Adipose tissue (tissue), 3 donors: ENCODE results near the gene GPD1. TPM values are rescaled to one million over a fixed set of nuclear protein-coding genes. Genes with fewer than 3 reads are reported as not detected.
"Not testable (repeated sequence)": the region's sequence is repeated elsewhere in the genome, so short reads cannot be mapped to it uniquely, and the experiment has no call there.

Source experiments
- H3K27ac ChIP-seq: one replicate; pipeline ENCODE4 v1.5.1; 2013; ENCODE audit warnings: low read depth, low read length
- WGBS, 3 donors: extraction: QIAGEN DNeasy Blood & Tissue Kit; methylation state at CpG; one replicate each; pipeline ENCODE4 v1.1.7; 2013; 5-methylcytosine and 5-hydroxymethylcytosine counted together
- polyA plus RNA-seq, 3 donors: library from polyadenylated mRNA; stranded (reverse); fragments of 200-250 nt; gene quantifications; one replicate each; pipeline ENCODE4 v1.2.3, GENCODE V29; 2013
- donor health status: healthy with polysubstance abuse.
- donor health status: Bipolar disorder and iron deficiency.
- donor health status: healthy.

Gene GPD1
- polyA plus RNA-seq, 3 donors = 119 to 1,308 (median 222) TPM

DNA sequence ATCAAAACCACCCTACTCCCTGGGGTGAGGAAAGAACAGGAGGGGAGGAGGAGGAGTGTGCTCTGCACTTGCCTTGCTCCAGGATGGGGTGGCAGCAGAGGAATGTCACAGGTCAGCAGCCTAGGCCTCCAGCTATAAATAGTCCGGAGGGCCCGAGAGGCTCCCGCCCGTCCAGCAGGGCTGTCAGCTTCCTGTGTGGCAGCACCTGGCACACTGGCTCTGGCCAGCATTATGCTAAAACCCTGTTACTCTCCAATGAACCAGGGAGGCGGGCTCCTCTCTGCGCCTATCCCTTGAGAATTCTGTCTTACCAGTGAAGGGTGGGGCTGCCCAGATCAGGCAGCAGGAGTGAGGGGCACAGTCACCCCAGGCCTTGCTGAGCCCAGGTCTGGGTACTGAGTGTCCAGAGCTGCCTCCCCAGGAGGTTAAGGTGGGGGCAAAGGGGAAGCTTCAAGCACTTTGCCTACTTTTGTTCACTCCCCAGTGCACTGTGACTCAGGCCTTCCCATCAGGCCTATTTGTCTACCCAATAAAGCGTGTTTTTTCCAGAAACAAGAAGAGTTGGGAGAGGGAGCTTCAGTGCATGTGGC, 7.0 kb downstream of the GPD1 start:
- WGBS, 3 donors = 26 to 37% (median 33%) methylated on average over 7 of the region's 7 CpGs
- H3K27ac ChIP-seq = no peak overlapping the region

DNA sequence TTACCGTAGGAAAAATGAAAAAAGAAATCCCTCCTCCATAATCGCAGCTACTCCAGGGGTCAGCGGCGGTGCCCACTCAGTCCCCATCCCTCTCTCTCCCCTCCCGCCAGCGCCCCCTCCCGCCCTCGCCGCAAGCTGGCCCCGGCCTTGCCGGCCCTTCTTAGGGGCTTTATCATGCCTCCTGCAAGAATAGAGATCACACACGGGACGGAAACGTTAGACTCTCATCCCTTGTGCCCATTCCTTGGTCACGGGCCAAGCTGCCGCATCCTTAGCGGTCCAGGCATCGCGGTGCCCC, 7.5 kb downstream of the GPD1 start:
- no peak overlapping the region for H3K27ac ChIP-seq
- WGBS, 3 donors = 11 to 13% (median 11%) methylated on average over 17 to 19 of the region's 19 CpGs

DNA sequence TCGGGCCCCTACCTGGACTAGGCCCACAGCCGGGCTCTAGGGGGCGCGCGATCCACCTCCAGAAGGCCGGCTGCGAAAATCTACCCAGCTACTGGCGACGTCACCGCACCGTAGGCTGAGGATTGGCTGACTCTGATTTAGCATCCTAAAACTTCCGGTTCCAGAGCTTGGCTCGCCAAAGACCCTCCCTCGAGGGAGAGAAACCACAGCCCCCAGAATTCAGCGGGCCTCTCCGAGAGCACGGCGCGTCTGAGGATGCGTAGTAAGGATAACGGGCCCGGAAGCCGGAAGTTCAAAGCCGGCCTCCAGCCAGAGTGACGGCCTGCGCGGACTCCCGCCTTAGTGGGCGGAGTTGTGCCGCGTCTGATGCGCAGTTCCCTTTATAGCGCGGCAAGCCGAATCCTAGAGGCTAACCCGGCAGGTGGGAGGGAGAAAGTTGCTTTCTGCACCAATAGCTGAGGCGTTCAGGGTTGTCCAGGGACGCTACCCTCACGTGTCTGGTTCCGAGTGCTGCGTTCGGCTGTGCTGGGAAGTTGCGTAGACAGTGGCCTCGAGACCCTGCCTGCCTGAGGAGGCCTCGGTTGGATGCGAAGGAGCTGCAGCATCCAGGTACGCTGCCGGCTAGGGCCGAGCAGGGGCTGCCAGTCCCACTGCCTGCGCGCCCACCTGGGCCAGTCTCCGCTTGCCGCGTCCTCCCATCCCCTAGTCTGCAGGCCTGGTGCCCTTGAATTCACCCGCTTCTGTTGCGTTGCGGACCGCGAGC, 8.1 kb downstream of the GPD1 start, which contains the start of gene COX14:
Gene COX14, plus strand, starts transcription at position 544 of the 763 bp plus-strand sequence. CDS start 7,808 bp downstream, outside the sequence.
- WGBS, 3 donors = 0 to 1% (median 0%) methylated on average over 56 to 59 of the region's 59 CpGs
- peak within 1 kb of the TSS; percentile 97 for H3K27ac ChIP-seq

DNA sequence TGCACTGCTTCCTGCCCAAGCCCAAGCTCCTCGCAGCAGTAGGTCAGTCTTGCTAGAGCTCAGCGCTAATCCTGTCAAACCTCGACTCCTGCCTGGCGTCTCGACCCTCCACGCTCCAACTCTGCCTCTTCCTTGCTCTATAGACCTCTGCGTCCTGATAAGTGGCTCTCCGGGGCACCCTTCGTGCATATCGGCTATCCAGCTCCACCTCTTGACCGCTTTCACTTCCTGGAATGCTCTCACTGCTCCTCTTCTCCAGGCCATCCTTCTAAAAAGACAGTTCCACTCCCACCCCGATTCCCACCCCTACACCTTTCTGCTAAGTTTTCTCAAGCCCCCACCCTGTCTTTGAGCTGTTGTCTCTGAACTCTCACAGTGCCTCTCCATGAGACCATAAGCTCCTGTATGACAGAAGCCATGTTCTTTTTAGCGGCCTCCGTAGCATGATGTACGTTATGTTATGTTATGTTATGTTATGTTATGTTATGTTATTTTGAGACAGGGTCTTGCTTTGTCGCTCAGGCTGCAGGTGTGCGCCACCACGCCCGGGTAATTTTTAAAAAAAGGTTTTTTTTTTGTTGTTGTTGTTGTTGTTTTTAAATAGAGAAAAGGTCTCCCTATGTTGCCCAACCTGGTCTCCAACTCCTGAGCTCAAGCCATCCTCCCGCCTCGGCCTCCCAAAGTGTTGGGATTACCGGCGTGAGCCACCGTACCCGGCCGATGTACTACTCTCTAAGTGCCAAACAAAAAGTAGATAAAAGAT, 8.8 kb downstream of the GPD1 start:
- WGBS, 3 donors = 12 to 20% (median 15%) methylated on average over 26 of the region's 26 CpGs
- peak overlapping the region; percentile 97 for H3K27ac ChIP-seq

DNA sequence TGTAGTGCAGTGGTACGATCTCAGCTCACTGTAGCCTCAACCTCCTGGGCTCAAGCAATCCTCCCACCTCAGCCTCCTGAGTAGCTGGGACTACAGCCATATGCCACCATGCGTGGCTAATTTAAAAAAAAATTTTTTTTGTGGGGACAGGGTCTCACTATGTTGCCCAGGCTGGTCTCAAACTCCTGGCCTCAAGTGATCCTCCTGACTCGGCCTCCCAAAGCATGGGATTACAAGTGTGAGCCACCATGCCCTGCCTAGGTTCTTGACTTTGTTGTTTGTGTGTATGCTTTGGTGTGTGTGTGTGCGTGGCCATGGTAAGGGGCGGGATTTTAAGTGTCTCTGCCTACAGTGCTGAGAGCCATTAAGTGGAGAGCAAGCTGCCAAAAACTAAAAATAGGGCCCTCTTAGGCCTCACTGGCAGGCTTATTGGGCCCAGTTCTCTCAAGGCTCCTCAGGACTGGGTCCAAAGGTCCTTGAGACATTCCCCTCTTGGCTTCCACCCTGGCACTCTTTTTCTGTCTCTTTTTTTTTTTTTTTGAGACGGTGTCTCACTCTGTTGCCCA, 13.3 kb downstream of the GPD1 start:
- H3K27ac ChIP-seq = no peak overlapping the region
- 71 to 86% (median 80%) methylated on average over 6 of the region's 6 CpGs for WGBS, 3 donors

DNA sequence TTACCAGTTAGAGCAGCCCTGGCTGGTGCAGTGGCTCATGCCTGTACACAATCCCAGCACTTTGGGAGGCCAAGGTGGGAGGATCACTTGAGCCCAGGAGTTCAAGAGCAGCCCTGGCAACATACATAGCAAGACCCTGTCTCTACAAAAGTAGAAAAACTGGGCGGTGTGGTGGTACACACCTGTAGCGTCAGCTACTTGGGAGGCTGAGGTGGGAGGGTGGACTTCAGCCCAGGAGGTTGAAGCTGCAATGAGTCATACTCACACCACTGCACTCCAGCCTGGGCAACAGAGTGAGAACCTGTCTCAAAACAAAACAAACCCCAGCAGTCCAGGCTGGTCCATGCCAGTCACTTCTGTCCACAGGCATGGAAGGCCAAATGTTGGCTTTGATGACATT, 15.6 kb downstream of the GPD1 start:
- H3K27ac ChIP-seq = no peak overlapping the region
- WGBS, 3 donors = 97 to 100% (median 98%) methylated on average over 2 of the region's 2 CpGs

DNA sequence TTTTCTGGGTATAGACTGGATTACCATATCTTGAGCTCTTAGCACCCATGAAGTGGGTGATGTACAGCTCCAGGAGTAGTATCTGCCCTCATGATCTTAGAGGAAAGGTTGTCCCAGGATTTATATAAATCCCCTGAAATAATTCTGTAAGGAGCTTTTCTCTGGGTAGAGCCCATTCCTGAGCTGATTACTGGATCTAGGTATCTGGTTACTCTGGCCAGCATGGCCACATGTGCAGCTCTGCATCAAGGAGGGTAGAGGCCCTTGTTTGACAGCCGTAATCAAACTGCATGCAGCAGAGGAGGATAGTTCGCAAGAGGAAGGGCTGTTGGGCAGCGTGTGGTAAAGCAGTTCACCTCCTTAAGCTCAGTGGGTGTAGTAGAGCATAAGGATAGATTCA, 16.7 kb downstream of the GPD1 start:
- no peak overlapping the region for H3K27ac ChIP-seq
- 87 to 88% (median 87%) methylated on average over 3 of the region's 3 CpGs for WGBS, 3 donors

DNA sequence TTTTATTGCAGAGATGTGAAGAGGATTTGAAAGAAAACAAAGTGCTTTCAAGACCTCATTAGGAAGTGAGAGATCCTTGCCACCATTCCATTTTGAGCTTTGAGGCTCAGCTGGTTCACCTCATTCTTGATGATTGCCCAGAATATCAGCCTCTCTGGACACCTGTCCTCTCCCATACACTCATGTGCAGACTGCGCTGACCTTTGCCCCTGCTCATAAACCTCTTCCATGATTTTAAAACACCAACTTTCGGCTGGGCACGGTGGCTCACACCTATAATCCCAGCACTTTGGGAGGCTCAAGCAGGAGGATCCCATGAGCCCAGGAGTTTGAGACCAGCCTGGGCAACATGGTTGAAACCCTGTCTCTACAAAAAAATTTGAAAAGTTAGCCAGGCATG, 17.1 kb downstream of the GPD1 start:
- H3K27ac ChIP-seq = no peak overlapping the region
- WGBS, 3 donors = 90 to 97% (median 95%) methylated on average over 3 of the region's 3 CpGs

DNA sequence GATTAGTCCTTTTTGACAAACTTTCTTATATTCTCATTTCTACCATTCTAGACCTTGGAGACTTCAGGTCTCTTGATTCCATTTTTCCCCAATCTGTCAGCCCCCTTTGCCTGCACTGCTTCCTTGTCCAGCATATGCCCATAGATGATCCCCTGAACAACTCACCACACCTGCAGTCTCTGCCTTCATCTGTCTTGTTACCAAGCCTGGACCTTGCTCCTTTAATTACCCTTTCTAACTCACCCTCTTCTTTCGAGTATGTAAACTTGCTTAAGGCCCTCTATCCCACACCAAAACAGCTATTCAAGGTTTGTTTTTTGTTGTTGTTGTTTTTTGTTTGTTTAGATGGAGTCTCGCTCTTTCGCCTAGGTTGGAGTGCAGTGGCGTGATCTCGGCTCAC, 17.8 kb downstream of the GPD1 start:
- 90 to 99% (median 91%) methylated on average over 5 of the region's 5 CpGs for WGBS, 3 donors
- no peak overlapping the region for H3K27ac ChIP-seq

DNA sequence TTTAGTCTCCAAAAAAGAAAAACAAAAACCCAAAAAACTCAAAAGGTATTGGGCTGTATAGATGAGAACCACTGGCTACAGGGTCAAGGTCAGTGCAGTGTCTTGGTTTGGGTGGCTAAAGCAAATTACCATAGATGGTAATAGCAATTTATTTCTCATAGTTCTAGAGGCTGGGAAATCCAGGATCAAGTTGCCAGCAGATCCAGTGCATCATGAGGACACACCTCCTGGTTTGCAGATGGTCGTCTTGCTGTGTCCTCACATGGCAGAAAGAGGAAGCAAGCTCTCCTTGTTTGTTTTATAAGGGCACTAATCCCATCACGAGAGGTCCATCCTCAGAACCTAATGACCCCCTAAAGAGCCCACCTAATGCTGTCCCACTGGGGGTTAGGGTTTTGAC, 19.4 kb downstream of the GPD1 start:
- H3K27ac ChIP-seq = no peak overlapping the region
- 63 to 82% (median 67%) methylated on average over 2 of the region's 2 CpGs for WGBS, 3 donors

DNA sequence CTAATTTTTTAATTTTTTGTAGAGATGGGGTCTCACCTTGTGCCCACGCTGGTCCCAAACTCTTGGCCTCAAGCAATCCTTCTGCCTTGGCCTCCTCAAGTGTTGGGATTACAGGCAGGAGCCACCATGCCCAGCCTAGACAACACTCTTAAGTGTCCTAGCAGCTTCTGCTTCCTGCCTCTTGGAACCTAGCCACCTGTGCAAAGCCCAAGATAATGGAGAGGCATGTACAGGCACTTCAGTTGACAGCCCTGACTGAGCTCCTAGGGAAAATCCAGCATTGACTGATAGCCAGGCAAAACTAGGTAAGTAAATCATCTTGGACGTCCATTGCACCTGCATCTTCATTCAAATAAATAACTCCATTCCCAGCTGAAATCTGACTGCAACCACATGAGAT, 23.7 kb downstream of the GPD1 start:
- H3K27ac ChIP-seq = no peak overlapping the region
- 65 to 88% (median 78%) methylated on average over 2 of the region's 2 CpGs for WGBS, 3 donors

DNA sequence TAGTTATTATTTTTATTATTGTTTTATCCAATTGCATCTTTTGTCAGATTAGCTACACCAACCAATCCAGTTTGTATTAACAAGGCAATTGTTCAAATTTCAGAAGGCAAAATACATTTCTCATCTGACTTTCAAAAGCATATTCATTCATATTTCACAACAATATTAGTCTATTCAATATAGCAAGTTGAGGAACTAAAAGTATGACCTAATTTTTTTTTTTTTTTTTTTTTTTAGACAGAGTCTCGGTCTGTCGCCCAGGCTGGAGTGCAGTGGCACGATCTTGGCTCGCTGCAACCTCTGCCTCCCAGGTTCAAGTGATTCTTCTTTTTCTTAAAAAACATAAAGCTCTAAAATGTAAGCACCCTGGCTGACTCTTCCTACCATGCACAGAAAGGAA, 25.5 kb downstream of the GPD1 start:
- H3K27ac ChIP-seq = no peak overlapping the region
- 69 to 89% (median 86%) methylated on average over 4 of the region's 4 CpGs for WGBS, 3 donors

DNA sequence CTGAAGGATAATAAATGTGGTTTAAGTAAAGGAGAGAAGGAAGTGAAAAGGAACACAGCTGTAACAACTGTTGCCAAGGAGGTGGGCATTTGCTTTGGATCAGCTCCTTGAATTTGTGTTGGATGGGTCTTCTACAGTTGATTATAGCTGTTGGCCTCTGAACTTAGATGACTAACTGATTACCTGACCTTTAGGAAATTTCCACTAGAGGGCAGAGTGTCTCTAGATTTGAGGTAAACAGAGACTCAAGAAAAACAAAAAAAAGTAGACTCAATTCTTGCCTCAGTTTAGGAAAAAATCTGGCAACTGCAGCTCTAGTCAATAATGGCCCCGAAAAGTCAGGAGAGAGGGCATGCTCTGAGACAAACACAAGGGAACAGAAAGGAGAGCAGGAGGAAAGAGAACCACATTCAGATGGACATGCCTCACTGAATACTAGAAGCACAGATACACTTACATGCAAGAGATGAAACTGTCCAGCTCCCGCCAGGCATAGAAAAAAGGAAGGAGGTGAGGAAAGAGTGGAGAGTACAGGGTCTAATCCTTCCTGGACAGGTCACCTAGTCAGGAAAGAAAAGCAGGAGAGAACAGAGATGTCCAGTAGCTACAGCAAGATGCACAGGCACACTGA, 28.8 kb downstream of the GPD1 start:
- 52 to 71% (median 59%) methylated on average over 2 of the region's 2 CpGs for WGBS, 3 donors

DNA sequence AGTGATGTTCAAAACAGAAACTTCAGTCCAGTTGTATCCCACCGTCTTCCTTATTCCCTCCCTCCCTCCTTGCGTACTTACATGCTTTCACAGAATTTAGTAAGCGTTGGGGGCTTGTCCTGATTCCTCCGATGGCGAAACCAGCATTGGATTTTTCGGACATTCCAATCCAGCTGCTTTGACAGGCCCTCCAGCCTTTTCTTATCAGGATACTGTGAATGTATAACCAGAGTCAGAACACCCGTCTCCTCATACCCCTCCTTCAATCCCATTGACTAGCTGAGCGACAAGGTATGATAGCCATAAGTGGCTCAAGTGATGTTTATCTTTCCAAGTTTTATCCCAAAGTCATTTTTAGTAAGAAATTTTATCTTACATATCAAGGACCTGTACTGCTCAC, 39.2 kb downstream of the GPD1 start:
- H3K27ac ChIP-seq = no peak overlapping the region
- 64 to 91% (median 89%) methylated on average over 8 of the region's 8 CpGs for WGBS, 3 donors

More for the DNA sequence above, 28.8 kb downstream of the GPD1 start:
- H3K27ac ChIP-seq = no peak overlapping the region

DNA sequence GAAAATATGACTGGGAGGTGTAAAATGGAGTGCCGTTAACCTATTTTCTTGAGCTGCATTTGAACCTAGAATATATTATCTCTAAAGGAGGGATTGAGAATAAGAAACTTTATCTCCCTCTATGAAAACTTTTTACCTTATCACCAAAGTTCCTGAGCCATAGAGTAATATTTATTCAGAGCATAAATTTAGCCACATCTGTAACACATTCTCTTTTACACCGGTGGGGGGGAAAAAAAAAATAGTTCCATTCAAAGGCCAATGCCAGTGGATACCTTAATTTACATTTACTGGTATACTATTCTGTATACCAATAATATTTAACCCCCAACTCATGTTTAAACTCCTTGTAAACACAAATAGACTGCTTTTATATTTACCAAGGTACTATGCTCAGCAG, 41.6 kb downstream of the GPD1 start:
- no peak overlapping the region for H3K27ac ChIP-seq
- WGBS, 3 donors = 60 to 83% (median 71%) methylated on average over 2 of the region's 2 CpGs

DNA sequence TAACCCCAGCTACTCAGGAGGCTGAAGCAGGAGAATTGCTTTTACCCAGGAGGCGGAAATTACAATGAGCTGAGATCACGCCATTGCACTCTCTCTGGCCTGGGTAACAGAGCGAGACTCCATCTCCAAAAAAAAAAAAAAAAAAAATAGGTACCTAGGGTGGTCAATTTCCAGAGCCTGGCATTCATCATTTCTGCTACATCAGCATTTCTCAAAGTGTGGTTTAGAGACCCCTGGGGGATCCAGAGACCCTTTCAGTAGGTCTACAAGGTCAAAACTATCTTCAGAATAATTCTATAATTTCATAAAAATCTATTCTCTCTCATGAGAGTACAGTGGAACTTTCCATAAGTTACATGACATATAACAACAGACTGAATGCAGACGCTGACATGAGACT, 43.5 kb downstream of the GPD1 start:
- no peak overlapping the region for H3K27ac ChIP-seq
- 93 to 98% (median 98%) methylated on average over 4 of the region's 4 CpGs for WGBS, 3 donors

DNA sequence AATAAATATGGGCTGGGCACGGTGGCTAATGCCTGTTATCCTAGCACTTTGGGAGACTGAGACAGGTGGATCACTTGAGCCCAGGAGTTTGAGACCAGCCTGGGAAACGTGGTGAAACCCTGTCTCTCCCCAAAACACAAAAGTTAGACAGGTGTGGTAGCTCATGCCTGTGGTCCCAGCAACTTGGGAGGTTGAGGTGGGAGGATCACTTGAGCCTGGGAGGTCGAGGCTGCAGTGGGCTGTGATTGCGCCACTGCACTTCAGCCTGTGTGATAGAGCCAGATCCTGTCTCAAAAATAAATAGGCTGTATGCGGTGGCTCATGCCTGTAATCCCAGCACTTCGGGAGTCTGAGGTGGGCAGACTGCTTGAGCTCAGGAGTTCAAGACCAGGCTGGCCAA, 44.2 kb downstream of the GPD1 start:
- H3K27ac ChIP-seq = not testable (repeated sequence)
- 85 to 92% (median 88%) methylated on average over 6 of the region's 6 CpGs for WGBS, 3 donors

DNA sequence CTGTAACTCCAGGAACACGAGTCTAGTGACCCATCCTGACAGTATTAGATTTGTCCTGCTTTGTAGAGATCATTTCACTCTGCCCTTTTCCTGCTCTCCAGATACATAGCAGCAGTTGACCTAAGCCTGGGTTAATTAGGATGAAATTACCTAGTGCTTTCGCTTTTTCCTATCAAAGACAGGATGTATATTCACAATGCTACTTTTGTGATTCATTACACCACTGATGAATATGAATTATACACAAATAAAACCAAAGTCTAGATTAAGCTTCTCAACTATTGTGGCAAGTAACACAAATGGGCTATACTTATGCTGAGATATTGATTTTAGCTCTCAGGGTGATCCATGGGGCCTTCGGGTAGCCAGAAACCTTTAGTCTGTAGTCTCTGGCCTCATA, 45.5 kb downstream of the GPD1 start:
- WGBS, 3 donors = 66 to 79% (median 75%) methylated on average over 3 of the region's 3 CpGs
- H3K27ac ChIP-seq = no peak overlapping the region
